IMR-90 (cell line): ENCODE data around the gene PLXNA4. TPM values are rescaled to one million over a fixed set of nuclear protein-coding genes. Genes with fewer than 3 reads are reported as not detected.

ENCODE experiments used
- ATAC-seq: fragments of 200-7000 bp; cut with Tn5 transposase; 2 replicates; pipeline ENCODE4 v1.9.1; 2020; ENCODE audit warnings: low read depth, mild to moderate bottlenecking, moderate library complexity
- BruUV-seq: library from RNA; stranded (reverse); fragments of 400-500 nt; replicated peaks from 2 replicates; lab custom pipeline; 2021; lab: Mats Ljungman, UMichigan
- CTCF ChIA-PET: fragments of 300-600 bp; formaldehyde crosslinking; extraction: SDS; loops from one replicate; lab custom pipeline; 2021; ENCODE audit warnings: antibody characterized with exemption; lab: Yijun Ruan, JAX
- POLR2A ChIA-PET: fragments of 300-600 bp; sonication (Branson Sonifier 250); formaldehyde crosslinking; loops from one replicate; lab custom pipeline; 2022; ENCODE audit warnings: antibody characterized with exemption; ENCODE audit not compliant: unreplicated experiment; lab: Charles Lee
- DNase-seq: peaks from one replicate; pipeline ENCODE4 v3.0.0; 2013
- H2AFZ ChIP-seq: replicated peaks from 2 replicates; pipeline ENCODE3; 2013; ENCODE audit warnings: low read length, mild to moderate bottlenecking; ENCODE audit not compliant: poor library complexity
- H2AK5ac ChIP-seq: 2 replicates; pipeline ENCODE4 v1.6.1; 2013; ENCODE audit warnings: low read depth, low read length, inconsistent platforms
- H2AK9ac ChIP-seq: replicated peaks from 2 replicates; pipeline ENCODE3; 2013; ENCODE audit warnings: mild to moderate bottlenecking, low read depth, low read length, moderate library complexity; ENCODE audit not compliant: poor library complexity
- H2BK120ac ChIP-seq: 2 replicates; pipeline ENCODE4 v1.6.1; 2013; ENCODE audit warnings: low read depth, low read length, inconsistent platforms
- H2BK15ac ChIP-seq: 3 replicates; pipeline ENCODE4 v1.6.1; 2013; ENCODE audit warnings: low read depth, low read length, inconsistent platforms
- H2BK20ac ChIP-seq: 2 replicates; pipeline ENCODE4 v1.6.1; 2013; ENCODE audit warnings: low read depth, mild to moderate bottlenecking, inconsistent platforms, low read length, moderate library complexity
- H2BK5ac ChIP-seq: 2 replicates; pipeline ENCODE4 v1.6.1; 2013; ENCODE audit warnings: mild to moderate bottlenecking, low read depth, low read length, inconsistent platforms; ENCODE audit not compliant: poor library complexity, severe bottlenecking
- H3K14ac ChIP-seq: replicated peaks from 2 replicates; pipeline ENCODE4 v1.6.1; 2013; ENCODE audit warnings: low read depth, low read length, inconsistent platforms
- H3K18ac ChIP-seq: 2 replicates; pipeline ENCODE4 v1.6.1; 2013; ENCODE audit warnings: low read depth, low read length, control low read depth
- H3K23ac ChIP-seq: 2 replicates; pipeline ENCODE4 v1.6.1; 2013; ENCODE audit warnings: low read depth, low read length, inconsistent platforms
- H3K27ac ChIP-seq: 2 replicates; pipeline ENCODE4 v1.5.1; 2013; ENCODE audit warnings: mild to moderate bottlenecking, control low read depth, low read length; ENCODE audit not compliant: insufficient read depth
- H3K27me3 ChIP-seq: 2 replicates; pipeline ENCODE4 v1.6.1; 2013; ENCODE audit warnings: low read length; ENCODE audit not compliant: control insufficient read depth, insufficient read depth
- H3K36me3 ChIP-seq: 2 replicates; pipeline ENCODE4 v1.6.1; 2013; ENCODE audit warnings: low read length, mixed read lengths; ENCODE audit not compliant: control insufficient read depth, insufficient read depth
- H3K4ac ChIP-seq: 2 replicates; pipeline ENCODE4 v1.6.1; 2013; ENCODE audit warnings: low read depth, low read length, inconsistent platforms
- H3K4me1 ChIP-seq: 2 replicates; pipeline ENCODE4 v1.6.1; 2013; ENCODE audit warnings: low read length, mixed read lengths; ENCODE audit not compliant: control insufficient read depth, insufficient read depth
- H3K4me2 ChIP-seq: 2 replicates; pipeline ENCODE4 v1.6.1; 2013; ENCODE audit warnings: low read depth, mild to moderate bottlenecking, control low read depth, low read length, moderate library complexity
- H3K4me3 ChIP-seq: 2 replicates; pipeline ENCODE4 v1.5.1; 2013; ENCODE audit warnings: low read depth, mild to moderate bottlenecking, control low read depth, low read length, moderate library complexity; ENCODE audit not compliant: insufficient read depth
- H3K56ac ChIP-seq: 2 replicates; pipeline ENCODE4 v1.6.1; 2013; ENCODE audit warnings: low read length, inconsistent platforms; ENCODE audit not compliant: insufficient read depth; ENCODE audit errors: extremely low read depth
- H3K79me1 ChIP-seq, 2 experiments: 2 replicates each; pipeline ENCODE4 v1.6.1; 2013; ENCODE audit warnings: low read length in 2 of 2, inconsistent platforms in 1 of 2, low read depth in 1 of 2
- H3K9ac ChIP-seq: 2 replicates; pipeline ENCODE4 v1.6.1; 2013; ENCODE audit warnings: low read depth, low read length, control low read depth
- H3K9me1 ChIP-seq: 2 replicates; pipeline ENCODE4 v1.6.1; 2013; ENCODE audit warnings: low read length, inconsistent platforms; ENCODE audit not compliant: insufficient read depth
- H3K9me3 ChIP-seq: 2 replicates; pipeline ENCODE4 v1.6.1; 2013; ENCODE audit warnings: low read length; ENCODE audit not compliant: control insufficient read depth, insufficient read depth
- H4K20me1 ChIP-seq: 2 replicates; pipeline ENCODE4 v1.6.1; 2013; ENCODE audit warnings: low read length, inconsistent platforms; ENCODE audit not compliant: insufficient read depth
- H4K5ac ChIP-seq: 2 replicates; pipeline ENCODE4 v1.6.1; 2013; ENCODE audit warnings: mild to moderate bottlenecking, low read depth, low read length, control low read depth
- H4K8ac ChIP-seq, 2 experiments: 2 replicates each; pipeline ENCODE4 v1.6.1; 2013; ENCODE audit warnings: low read depth in 2 of 2, low read length in 2 of 2, control low read depth in 1 of 2, inconsistent platforms in 1 of 2
- H4K91ac ChIP-seq: 2 replicates; pipeline ENCODE4 v1.6.1; 2013; ENCODE audit warnings: low read depth, low read length, inconsistent platforms; ENCODE audit not compliant: insufficient read depth
- BHLHE40 ChIP-seq: fragments of 150-350 bp; IDR thresholded peaks from 2 replicates; pipeline ENCODE4 v1.6.1; 2016; ENCODE audit warnings: mild to moderate bottlenecking, low read depth, low read length
- CEBPB ChIP-seq: IDR thresholded peaks from 2 replicates; pipeline ENCODE4 v1.6.1; 2012; ENCODE audit warnings: low read depth, low read length, improper control_type of control experiment
- NFE2L2 ChIP-seq: fragments of 150-350 bp; IDR thresholded peaks from 2 replicates; pipeline ENCODE4 v1.6.1; 2016; ENCODE audit warnings: low read depth, mild to moderate bottlenecking, low read length
- WGBS, 2 experiments: methylation state at CpG; one replicate each; pipeline versions ENCODE4 v1.1.5 to v1.1.7; 2013; ENCODE audit warnings: missing lambda C conversion rate in 2 of 2; ENCODE audit not compliant: insufficient read length in 1 of 2; ENCODE audit errors: extremely low coverage in 2 of 2; 5-methylcytosine and 5-hydroxymethylcytosine counted together
- dilution Hi-C: fragments of 300-500 bp; cut with HindIII; formaldehyde crosslinking; loops from one replicate; pipeline ENCODE4 v1.14.3; 2018; ENCODE audit warnings: low sequenced_read_pairs; ENCODE audit not compliant: unreplicated experiment
- in situ Hi-C: fragments of 300-500 bp; cut with MboI; formaldehyde crosslinking; loops from 3 replicates; pipeline ENCODE4 v1.14.3; 2019; ENCODE audit warnings: low sequenced_read_pairs, inconsistent platforms, mixed read lengths
- intact Hi-C: fragments of 100-400 bp; cut with micrococcal nuclease; formaldehyde crosslinking; loops from 2 replicates; pipeline ENCODE4 v1.10.0; 2022
- polyA plus RNA-seq, 3 experiments: library from polyadenylated mRNA; depleted of rRNA; stranded (reverse); fragments of >200 nt; gene quantifications; 2 replicates each; pipeline ENCODE4 v1.2.3, GENCODE V29; 2012; ENCODE audit warnings: low replicate concordance in 1 of 3
- total RNA-seq: library from RNA; depleted of rRNA; stranded (reverse); fragments of >200 nt; gene quantifications from 2 replicates; pipeline ENCODE4 v1.2.3, GENCODE V29; 2012

PLXNA4 gene
- total and polyA plus RNA-seq, 2 of the 4 experiments (the other 2 are of a cell fraction), result under 0.01 TPM

GRCh38 chr7:132124575-132124974 lies 451.7 kb downstream of the PLXNA4 start:
- no peak overlapping the region for H3K4me2 ChIP-seq
- H2BK5ac ChIP-seq, result no peak overlapping the region
- H3K14ac ChIP-seq, result no peak overlapping the region
- H3K4me3 ChIP-seq, result no peak overlapping the region
- H3K9me1 ChIP-seq, result no peaks in the 10 kb centered on the region
- H3K9ac ChIP-seq, result no peak overlapping the region
- no peak overlapping the region for H2BK15ac ChIP-seq
- POLR2A ChIA-PET, result no interaction called here
- ATAC-seq (no peak), DNase-seq (no peak)
- no peak overlapping the region for H3K23ac ChIP-seq
- no peak overlapping the region for H2AK9ac ChIP-seq
- intact Hi-C loops, result no loop called here
- no peaks in the 10 kb centered on the region for H3K9me3 ChIP-seq
- no peaks in the 10 kb centered on the region; the same call in 1 of the 2 replicates for H3K27me3 ChIP-seq
- H3K4me1 ChIP-seq, result no peaks in the 10 kb centered on the region
- no peak for TF ChIP-seq CEBPB
- no peak for TF ChIP-seq NFE2L2
- TF ChIP-seq BHLHE40, result no peak
- CTCF ChIA-PET, result no interaction called here
- no peaks in the 10 kb centered on the region for H4K20me1 ChIP-seq
- H3K27ac ChIP-seq, result no peak overlapping the region
- H4K8ac ChIP-seq, result no peak overlapping the region
- dilution Hi-C loops, result no loop called here
- H2AK5ac ChIP-seq, result no peak overlapping the region
- no peak overlapping the region for H4K5ac ChIP-seq
- no peak overlapping the region for H4K91ac ChIP-seq
- no peaks in the 10 kb centered on the region for H3K36me3 ChIP-seq
- no peak overlapping the region for H3K4ac ChIP-seq
- H3K18ac ChIP-seq, result no peak overlapping the region
- WGBS, 2 experiments, result no CpG with 5 or more reads among the region's 6 CpGs
- no peak overlapping the region for H2AFZ ChIP-seq
- no peak overlapping the region for H3K56ac ChIP-seq
- H3K79me1 ChIP-seq, result no peaks in the 10 kb centered on the region
- in situ Hi-C loops, result no loop called here
- H2BK20ac ChIP-seq, result no peak overlapping the region
- no TSS peak for BruUV-seq
- H2BK120ac ChIP-seq, result no peak overlapping the region
